Colonic mucosa (tissue), 4 donors: ENCODE data around the gene NOX3. TPM values are rescaled to one million over a fixed set of nuclear protein-coding genes. Genes with fewer than 3 reads are reported as not detected.

Experiments
- DNase-seq: peaks from one replicate; pipeline ENCODE4 v3.0.0-alpha.2; 2020
- H3K27ac ChIP-seq: fragments of 200-600 bp; one replicate; pipeline ENCODE4 v1.8.0; 2021
- H3K27me3 ChIP-seq: fragments of 200-600 bp; one replicate; pipeline ENCODE4 v1.8.0; 2021
- H3K36me3 ChIP-seq: fragments of 200-600 bp; one replicate; pipeline ENCODE4 v1.8.0; 2021
- H3K4me1 ChIP-seq: fragments of 200-600 bp; one replicate; pipeline ENCODE4 v1.8.0; 2021; ENCODE audit warnings: mild to moderate bottlenecking
- H3K4me3 ChIP-seq: fragments of 200-600 bp; one replicate; pipeline ENCODE4 v1.8.0; 2021
- H3K9ac ChIP-seq, 2 donors: one replicate each; pipeline ENCODE4 v1.7.0; 2013; ENCODE audit warnings: control low read depth in 2 of 2, low read depth in 2 of 2, low read length in 2 of 2
- H3K9me3 ChIP-seq: fragments of 200-600 bp; one replicate; pipeline ENCODE4 v1.8.0; 2021
- intact Hi-C: fragments of 100-400 bp; cut with DNase I; formaldehyde crosslinking; loops from one replicate; pipeline ENCODE4 v1.14.1; 2022
- total RNA-seq, 2 donors: library from RNA; stranded (reverse); fragmentation: NEBNext Ultra II Directional in 1 of 2; extraction: Animal tissue kit (Norgen Biotek cat#: 25700) in 1 of 2; gene quantifications; one replicate each; pipeline ENCODE4 v1.2.1, GENCODE V29; 2021
- TF ChIP-seq, protein P1 (sequence below): fragments of 200-600 bp; IDR thresholded peaks from one replicate; pipeline ENCODE4 v1.8.0; 2022; ENCODE audit warnings: antibody characterized with exemption, mild to moderate bottlenecking
- donor health status: healthy.
- donor health status: DM: no; HTN: no; CAD: no.
- donor health status: DM: no; HTN: no; CAD: no.

NOX3 gene
- total RNA-seq, 2 donors from 2014 or later = not detected

GRCh38 chr6:155395339-155395738 lies 60.3 kb downstream of the NOX3 start:
- Histone ChIP-seq H3K4me1 (no peaks in the 10 kb centered on the region), H3K4me3 (no peak overlapping the region), H3K27ac (no peak overlapping the region), H3K36me3 (no peaks in the 10 kb centered on the region), H3K9ac (no peak overlapping the region), H3K27me3 (no peaks in the 10 kb centered on the region), H3K9me3 (no peaks in the 10 kb centered on the region)
- TF ChIP-seq, protein P1, sequence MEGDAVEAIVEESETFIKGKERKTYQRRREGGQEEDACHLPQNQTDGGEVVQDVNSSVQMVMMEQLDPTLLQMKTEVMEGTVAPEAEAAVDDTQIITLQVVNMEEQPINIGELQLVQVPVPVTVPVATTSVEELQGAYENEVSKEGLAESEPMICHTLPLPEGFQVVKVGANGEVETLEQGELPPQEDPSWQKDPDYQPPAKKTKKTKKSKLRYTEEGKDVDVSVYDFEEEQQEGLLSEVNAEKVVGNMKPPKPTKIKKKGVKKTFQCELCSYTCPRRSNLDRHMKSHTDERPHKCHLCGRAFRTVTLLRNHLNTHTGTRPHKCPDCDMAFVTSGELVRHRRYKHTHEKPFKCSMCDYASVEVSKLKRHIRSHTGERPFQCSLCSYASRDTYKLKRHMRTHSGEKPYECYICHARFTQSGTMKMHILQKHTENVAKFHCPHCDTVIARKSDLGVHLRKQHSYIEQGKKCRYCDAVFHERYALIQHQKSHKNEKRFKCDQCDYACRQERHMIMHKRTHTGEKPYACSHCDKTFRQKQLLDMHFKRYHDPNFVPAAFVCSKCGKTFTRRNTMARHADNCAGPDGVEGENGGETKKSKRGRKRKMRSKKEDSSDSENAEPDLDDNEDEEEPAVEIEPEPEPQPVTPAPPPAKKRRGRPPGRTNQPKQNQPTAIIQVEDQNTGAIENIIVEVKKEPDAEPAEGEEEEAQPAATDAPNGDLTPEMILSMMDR = no peak
- intact Hi-C loops = no loop called here
- no peak for DNase-seq

DNA sequence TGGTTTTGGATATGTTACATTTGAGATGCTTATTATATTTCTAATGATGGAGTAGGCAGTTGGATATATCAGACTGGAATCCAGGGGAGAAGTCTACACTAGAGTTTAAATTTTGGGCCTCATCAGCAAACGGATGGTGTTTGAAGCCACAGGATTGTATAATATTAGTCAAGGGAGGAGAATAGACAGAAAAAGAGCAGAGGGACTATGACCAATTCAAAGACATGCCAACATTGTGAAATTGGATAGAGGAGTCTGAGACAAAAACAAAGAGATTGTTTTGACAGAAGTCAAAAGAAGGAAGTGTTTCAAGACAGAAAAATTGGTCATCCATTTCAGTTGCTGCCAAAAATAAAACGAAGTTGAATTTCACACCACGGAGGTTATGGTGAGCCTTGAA lies 66.5 kb downstream of the NOX3 start:
- TF ChIP-seq, protein P1 = no peak

GRCh38 chr6:155388591-155388990 lies 67.0 kb downstream of the NOX3 start:
- intact Hi-C loops = no loop called here
- Histone ChIP-seq H3K4me3 (no peak overlapping the region), H3K4me1 (no peaks in the 10 kb centered on the region), H3K27me3 (no peaks in the 10 kb centered on the region), H3K9me3 (no peaks in the 10 kb centered on the region), H3K9ac (no peak overlapping the region), H3K36me3 (no peaks in the 10 kb centered on the region), H3K27ac (no peak overlapping the region)
- TF ChIP-seq, protein P1 = no peak
- DNase-seq = no peak

More for the DNA sequence above, 66.5 kb downstream of the NOX3 start:
- Histone ChIP-seq H3K27ac (no peak overlapping the region), H3K4me3 (no peak overlapping the region), H3K36me3 (no peaks in the 10 kb centered on the region), H3K9me3 (no peaks in the 10 kb centered on the region), H3K27me3 (no peaks in the 10 kb centered on the region), H3K9ac (no peak overlapping the region), H3K4me1 (no peaks in the 10 kb centered on the region)
- DNase-seq = no peak
- intact Hi-C loops = no loop called here

DNA sequence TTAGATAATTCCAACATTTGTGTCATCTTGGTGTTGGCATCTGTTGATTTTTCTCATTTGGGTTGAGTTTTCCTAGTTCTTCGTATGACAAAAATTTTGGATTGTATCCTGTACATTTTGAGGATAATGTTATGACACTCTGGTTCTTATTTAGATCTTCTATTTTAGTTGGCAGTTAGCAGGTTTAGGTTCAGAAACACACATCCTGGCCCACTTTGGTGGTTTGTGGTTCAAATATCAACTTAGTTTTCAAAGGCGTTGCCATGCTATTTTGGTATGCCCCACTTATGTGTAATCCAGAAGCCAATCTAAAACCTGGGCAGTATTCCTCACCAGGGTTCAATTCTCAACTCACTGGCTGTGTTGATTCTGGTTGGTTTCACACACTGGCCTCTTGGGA lies 68.2 kb downstream of the NOX3 start:
- TF ChIP-seq, protein P1 = no peak
- Histone ChIP-seq H3K9me3 (no peaks in the 10 kb centered on the region), H3K4me1 (no peaks in the 10 kb centered on the region), H3K36me3 (no peaks in the 10 kb centered on the region), H3K27ac (no peak overlapping the region), H3K4me3 (no peak overlapping the region), H3K27me3 (no peaks in the 10 kb centered on the region), H3K9ac (no peak overlapping the region)
- intact Hi-C loops = no loop called here
- no peak for DNase-seq

- Histone ChIP-seq H3K4me1 (no peaks in the 10 kb centered on the region), H3K9ac (no peak overlapping the region), H3K27me3 (no peaks in the 10 kb centered on the region), H3K27ac (no peak overlapping the region), H3K4me3 (no peak overlapping the region), H3K9me3 (no peaks in the 10 kb centered on the region), H3K36me3 (no peaks in the 10 kb centered on the region)
- no peak for DNase-seq
- intact Hi-C loops = no loop called here
- TF ChIP-seq, protein P1 = no peak
Measured at GRCh38 chr6:155384321-155384952, 71.2 kb downstream of the NOX3 start.
